ENCODE data around the gene AGER. TPM values are rescaled to one million over a fixed set of nuclear protein-coding genes. Genes with fewer than 3 reads are reported as not detected.

AGER gene
- total and polyA plus RNA-seq, 2 of the 4 experiments (the other 2 are of a cell fraction): 0.18 to 4.2 TPM

DNA sequence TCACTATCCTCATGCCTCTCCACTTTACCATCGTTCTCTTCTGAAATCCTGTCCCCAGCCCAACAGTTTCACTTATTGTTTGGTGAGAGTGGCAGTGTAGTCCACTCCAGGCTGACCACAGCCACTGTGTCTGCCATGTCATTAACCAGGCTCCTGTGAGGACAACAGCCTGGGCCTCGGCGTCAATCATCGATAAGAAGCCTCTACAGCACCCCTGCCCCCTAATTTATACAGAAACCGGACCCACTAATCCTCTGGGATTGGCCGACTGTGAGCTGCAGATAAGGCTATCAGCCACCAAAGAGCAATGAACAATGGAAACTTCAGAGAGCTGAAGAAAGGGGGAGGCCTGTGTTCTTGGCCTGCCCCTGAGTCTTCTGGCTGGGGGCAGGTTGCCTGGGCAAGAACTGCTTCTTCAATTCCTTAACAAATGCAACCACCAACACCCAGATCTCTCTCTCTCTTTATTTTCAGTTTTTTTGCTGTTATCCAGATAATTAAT is 16.2 kb downstream of the AGER start:
- BruUV-seq (replicated peaks): no TSS peak
- in situ Hi-C loops (cut with MboI; ENCODE audit: low sequenced_read_pairs) (no loop called here), intact Hi-C loops (cut with micrococcal nuclease) (no loop called here), dilution Hi-C loops (cut with HindIII; ENCODE audit: low sequenced_read_pairs, unreplicated experiment) (no loop called here)
- ChIA-PET CTCF (no interaction called here), POLR2A (ENCODE audit: unreplicated experiment) (interaction anchor here (1.0 kb wide), 1 partner anchor 9 kb away, joined by 3 read pairs; no protein-coding TSS in a partner anchor)
- no peak overlapping the region for H3K56ac ChIP-seq (ENCODE audit: extremely low read depth, insufficient read depth, low read length)
- no CpG with 5 or more reads among the region's 6 CpGs for WGBS, 2 experiments (ENCODE audit: extremely low coverage in 2 of 2, insufficient read length in 1 of 2)
- no peak overlapping the region for H4K5ac ChIP-seq (ENCODE audit: low read depth, low read length)
- H3K27ac ChIP-seq (ENCODE audit: insufficient read depth, low read length): no peak overlapping the region
- no peaks in the 10 kb centered on the region for H3K27me3 ChIP-seq (ENCODE audit: control insufficient read depth, insufficient read depth, low read length)
- H3K4me3 ChIP-seq (ENCODE audit: insufficient read depth, low read depth, low read length): no peak overlapping the region
- no peak overlapping the region for H2AK5ac ChIP-seq (ENCODE audit: low read depth, low read length)
- H4K8ac ChIP-seq (ENCODE audit: low read depth in 2 of 2, low read length in 2 of 2): no peak overlapping the region
- H3K14ac ChIP-seq (replicated peaks; ENCODE audit: low read depth, low read length): no peak overlapping the region
- no peak overlapping the region for H3K23ac ChIP-seq (ENCODE audit: low read depth, low read length)
- peaks cover 5 to 26% of the 10 kb centered on the region in 2 experiments; a peak in 3 of 4 replicates for H3K79me1 ChIP-seq (ENCODE audit: low read depth in 1 of 2, low read length in 2 of 2)
- no peak overlapping the region for H2AK9ac ChIP-seq (replicated peaks; ENCODE audit: low read depth, low read length, poor library complexity)
- no peak overlapping the region for H4K91ac ChIP-seq (ENCODE audit: insufficient read depth, low read depth, low read length)
- ATAC-seq (ENCODE audit: low read depth) (no peak), DNase-seq (no peak)
- peaks cover 56% of the 10 kb centered on the region for H3K36me3 ChIP-seq (ENCODE audit: control insufficient read depth, insufficient read depth, low read length)
- peaks cover 13% of the 10 kb centered on the region for H3K9me1 ChIP-seq (ENCODE audit: insufficient read depth, low read length)
- H3K9ac ChIP-seq (ENCODE audit: low read depth, low read length): no peak overlapping the region
- H3K9me3 ChIP-seq (ENCODE audit: control insufficient read depth, insufficient read depth, low read length): no peaks in the 10 kb centered on the region
- no peak overlapping the region for H3K4me2 ChIP-seq (ENCODE audit: low read depth, low read length)
- no peaks in the 10 kb centered on the region for H4K20me1 ChIP-seq (ENCODE audit: insufficient read depth, low read length)
- no peak overlapping the region for H3K4ac ChIP-seq (ENCODE audit: low read depth, low read length)
- no peak overlapping the region for H2BK15ac ChIP-seq (ENCODE audit: low read depth, low read length)
- no peak overlapping the region for H2AFZ ChIP-seq (replicated peaks; ENCODE audit: low read length, poor library complexity)
- H2BK120ac ChIP-seq (ENCODE audit: low read depth, low read length): no peak overlapping the region
- no peak overlapping the region for H2BK5ac ChIP-seq (ENCODE audit: low read depth, low read length, poor library complexity, severe bottlenecking)
- no peak overlapping the region for H2BK20ac ChIP-seq (ENCODE audit: low read depth, low read length)
- H3K18ac ChIP-seq (ENCODE audit: low read depth, low read length): no peak overlapping the region
- TF ChIP-seq CHD1 (IDR thresholded peaks at IDR 0.05; ENCODE audit: low read depth, low read length) (no peak), RCOR1 (IDR thresholded peaks at IDR 0.05; ENCODE audit: insufficient replicate concordance, low read length) (no peak), RAD21 (IDR thresholded peaks at IDR 0.05; ENCODE audit: low read length) (no peak), MAFK (IDR thresholded peaks at IDR 0.05; ENCODE audit: low read depth, low read length) (no peak), SMC3 (IDR thresholded peaks at IDR 0.05; ENCODE audit: low read depth, low read length) (no peak), FOS (IDR thresholded peaks at IDR 0.05; ENCODE audit: low read depth, low read length) (no peak), NFE2L2 (IDR thresholded peaks at IDR 0.05; ENCODE audit: low read depth, low read length) (no peak)
- peaks cover 3% of the 10 kb centered on the region; the same call in 1 of the 2 replicates for H3K4me1 ChIP-seq (ENCODE audit: control insufficient read depth, insufficient read depth, low read length)

Data from IMR-90 (cell line).